ENCODE data around the gene EDN3.

Gene EDN3

GRCh38 chr20:59305908-59306655 is 5.7 kb downstream of the EDN3 start:
- TF ChIP-seq, protein P1, sequence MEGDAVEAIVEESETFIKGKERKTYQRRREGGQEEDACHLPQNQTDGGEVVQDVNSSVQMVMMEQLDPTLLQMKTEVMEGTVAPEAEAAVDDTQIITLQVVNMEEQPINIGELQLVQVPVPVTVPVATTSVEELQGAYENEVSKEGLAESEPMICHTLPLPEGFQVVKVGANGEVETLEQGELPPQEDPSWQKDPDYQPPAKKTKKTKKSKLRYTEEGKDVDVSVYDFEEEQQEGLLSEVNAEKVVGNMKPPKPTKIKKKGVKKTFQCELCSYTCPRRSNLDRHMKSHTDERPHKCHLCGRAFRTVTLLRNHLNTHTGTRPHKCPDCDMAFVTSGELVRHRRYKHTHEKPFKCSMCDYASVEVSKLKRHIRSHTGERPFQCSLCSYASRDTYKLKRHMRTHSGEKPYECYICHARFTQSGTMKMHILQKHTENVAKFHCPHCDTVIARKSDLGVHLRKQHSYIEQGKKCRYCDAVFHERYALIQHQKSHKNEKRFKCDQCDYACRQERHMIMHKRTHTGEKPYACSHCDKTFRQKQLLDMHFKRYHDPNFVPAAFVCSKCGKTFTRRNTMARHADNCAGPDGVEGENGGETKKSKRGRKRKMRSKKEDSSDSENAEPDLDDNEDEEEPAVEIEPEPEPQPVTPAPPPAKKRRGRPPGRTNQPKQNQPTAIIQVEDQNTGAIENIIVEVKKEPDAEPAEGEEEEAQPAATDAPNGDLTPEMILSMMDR (IDR thresholded peaks at IDR 0.05; ENCODE audit: low read depth, low read length), result no peak
- DNase-seq (ENCODE audit: low read depth in 2 of 2), result no peak

GRCh38 chr20:59307270-59307669 is 6.9 kb downstream of the EDN3 start:
- no peak overlapping the region for H3K4me3 ChIP-seq (replicated peaks in 1 of 2; ENCODE audit: low read depth in 2 of 2, low read length in 2 of 2)
- DNase-seq (ENCODE audit: low read depth in 2 of 2), result no peak
- TF ChIP-seq, protein P1 (IDR thresholded peaks at IDR 0.05; ENCODE audit: low read depth, low read length), result no peak

More at GRCh38 chr20:59305908-59306655, 5.7 kb downstream of the EDN3 start:
- no peak overlapping the region for H3K4me3 ChIP-seq (replicated peaks in 1 of 2; ENCODE audit: low read depth in 2 of 2, low read length in 2 of 2)

- no peak for DNase-seq (ENCODE audit: low read depth in 2 of 2)
- H3K4me3 ChIP-seq (replicated peaks in 1 of 2; ENCODE audit: low read depth in 2 of 2, low read length in 2 of 2), result no peak overlapping the region
- TF ChIP-seq, protein P1 (IDR thresholded peaks at IDR 0.05; ENCODE audit: low read depth, low read length), result no peak
Measured at GRCh38 chr20:59308493-59309201, 8.2 kb downstream of the EDN3 start.

- TF ChIP-seq, protein P1 (IDR thresholded peaks at IDR 0.05; ENCODE audit: low read depth, low read length), result no peak
- no peak for DNase-seq (ENCODE audit: low read depth in 2 of 2)
- H3K4me3 ChIP-seq (replicated peaks in 1 of 2; ENCODE audit: low read depth in 2 of 2, low read length in 2 of 2), result no peak overlapping the region
Measured at GRCh38 chr20:59309218-59309617, 8.8 kb downstream of the EDN3 start.

DNA sequence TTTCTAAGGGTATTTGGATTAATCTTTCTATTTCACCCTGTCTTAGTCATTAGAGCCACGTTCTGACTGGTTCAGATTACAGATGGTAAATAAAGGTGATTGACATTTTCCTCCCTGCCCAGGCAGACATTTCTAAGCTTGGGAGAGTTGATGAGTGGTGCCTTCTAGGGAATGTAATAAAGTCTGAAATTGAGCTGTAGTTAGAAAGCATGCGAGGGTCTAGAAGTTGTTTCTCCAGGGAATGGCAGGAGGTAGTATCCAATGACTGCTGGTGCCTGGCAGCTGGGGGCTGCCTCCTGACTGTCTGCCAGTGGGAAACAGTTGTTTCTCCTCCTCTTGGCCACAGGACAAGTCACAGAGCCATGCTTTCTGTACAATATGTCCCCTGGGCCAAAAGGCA is 14.6 kb downstream of the EDN3 start:
- no peak for DNase-seq (ENCODE audit: low read depth in 2 of 2)
- no peak overlapping the region for H3K4me3 ChIP-seq (replicated peaks in 1 of 2; ENCODE audit: low read depth in 2 of 2, low read length in 2 of 2)
- TF ChIP-seq, protein P1 (IDR thresholded peaks at IDR 0.05; ENCODE audit: low read depth, low read length), result no peak

DNA sequence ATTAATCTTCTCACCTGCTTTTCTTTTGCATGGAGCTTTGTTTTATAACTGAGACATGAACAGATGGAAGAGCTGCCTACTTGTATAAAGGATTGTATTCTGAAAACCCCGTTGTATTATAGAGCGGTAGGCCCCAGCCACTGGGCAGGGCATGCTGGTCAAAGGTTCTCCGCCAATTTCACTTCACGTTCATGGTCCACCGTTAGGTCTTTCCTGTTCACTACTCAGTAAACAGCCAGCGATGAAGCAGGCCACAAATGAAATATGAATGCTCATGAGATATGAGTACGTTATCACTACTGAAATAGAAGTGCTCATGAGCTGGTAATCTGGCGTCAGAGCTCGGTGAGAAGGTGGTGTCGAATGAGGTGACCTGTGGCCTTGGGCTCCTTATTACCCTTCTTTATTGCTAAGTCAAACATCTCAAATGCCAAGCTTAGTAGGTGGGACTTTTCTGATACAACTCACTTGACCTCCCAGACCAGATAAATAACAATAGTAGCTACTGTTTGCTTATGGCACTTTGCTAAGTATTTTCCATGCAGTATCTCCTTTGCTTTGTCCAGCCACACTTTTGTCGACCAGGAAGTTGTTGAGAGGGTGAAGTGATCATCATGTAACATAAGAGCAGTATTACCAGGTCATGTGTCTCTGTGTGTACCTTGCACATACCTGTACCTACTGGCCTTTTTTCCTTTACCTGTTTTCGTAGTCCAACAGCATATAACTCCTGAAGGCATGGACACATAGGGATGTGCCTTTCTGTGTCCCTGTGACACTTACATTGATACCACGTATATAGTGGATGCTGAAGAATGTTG is 16.7 kb downstream of the EDN3 start:
- DNase-seq (ENCODE audit: low read depth in 2 of 2), result no peak
- H3K4me3 ChIP-seq (replicated peaks in 1 of 2; ENCODE audit: low read depth in 2 of 2, low read length in 2 of 2), result no peak overlapping the region

More for the DNA sequence above, 16.7 kb downstream of the EDN3 start:
- TF ChIP-seq, protein P1 (IDR thresholded peaks at IDR 0.05; ENCODE audit: low read depth, low read length), result no peak

Measured in cardiac fibroblast (primary cell).